ENCODE data around the gene ITCH. TPM values are rescaled to one million over a fixed set of nuclear protein-coding genes. Genes with fewer than 3 reads are reported as not detected.
"Not testable (repeated sequence)": the region's sequence is repeated elsewhere in the genome, so short reads cannot be mapped to it uniquely, and the experiment has no call there.

The ITCH gene
- total and polyA plus RNA-seq, 2 experiments from 2014 or later = 22.1 to 61.2 TPM

DNA sequence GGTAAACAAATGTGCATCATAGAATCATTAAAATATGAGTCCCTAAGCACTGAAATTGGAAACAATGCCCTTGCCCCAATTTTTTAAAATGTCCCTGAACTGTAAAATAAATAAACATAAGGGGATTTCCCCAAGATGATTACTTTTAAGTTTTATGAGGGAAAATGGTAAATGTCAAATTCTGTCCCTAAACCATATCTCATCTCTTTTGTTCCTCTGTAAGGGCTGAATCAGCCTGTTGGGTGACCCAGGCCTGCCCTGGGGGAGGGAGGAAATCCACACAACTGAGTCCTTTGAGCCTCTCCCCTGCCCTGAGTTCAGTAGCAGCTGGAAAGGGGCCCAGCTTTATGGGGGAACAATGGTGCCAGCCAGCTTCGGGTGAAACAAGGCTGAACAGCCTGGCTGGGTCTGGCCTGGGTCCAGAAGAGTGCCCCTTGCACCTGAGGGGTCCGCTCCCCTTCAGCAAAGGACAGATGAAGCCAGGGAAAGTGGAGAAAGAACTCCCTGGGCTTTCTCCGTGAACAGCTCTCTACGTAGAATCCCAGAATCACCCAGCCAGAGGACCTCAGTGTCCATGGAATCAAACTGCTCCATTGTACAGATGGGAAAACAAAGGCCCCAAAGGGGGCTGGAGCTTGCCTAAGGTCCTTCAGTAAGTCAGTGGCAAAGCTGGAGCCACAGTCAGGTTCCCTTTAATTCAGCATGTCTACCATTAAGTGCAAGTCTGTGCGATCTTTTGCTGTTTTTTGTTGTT lies 28.2 kb upstream of the ITCH start:
- Histone ChIP-seq H2AFZ (no peak overlapping the region), H3K4me1 (ENCODE audit: insufficient read depth) (no peaks in the 10 kb centered on the region), H3K4me2 (no peak overlapping the region), H3K9me2 (replicated peaks; ENCODE audit: insufficient read depth) (no peaks in the 10 kb centered on the region), H3K9me3 (ENCODE audit: low read depth) (no peaks in the 10 kb centered on the region), H3K79me2 (no peaks in the 10 kb centered on the region), H4K20me1 (ENCODE audit: insufficient read depth, poor library complexity, severe bottlenecking) (no peaks in the 10 kb centered on the region), H3K36me3 (replicated peaks; ENCODE audit: insufficient read depth, low read depth) (no peaks in the 10 kb centered on the region), H3K27me3 (no peaks in the 10 kb centered on the region), H3K27ac (peak overlapping the region; percentile 52), H3K4me3 (no peak overlapping the region)
- TF ChIP-seq, protein P1, sequence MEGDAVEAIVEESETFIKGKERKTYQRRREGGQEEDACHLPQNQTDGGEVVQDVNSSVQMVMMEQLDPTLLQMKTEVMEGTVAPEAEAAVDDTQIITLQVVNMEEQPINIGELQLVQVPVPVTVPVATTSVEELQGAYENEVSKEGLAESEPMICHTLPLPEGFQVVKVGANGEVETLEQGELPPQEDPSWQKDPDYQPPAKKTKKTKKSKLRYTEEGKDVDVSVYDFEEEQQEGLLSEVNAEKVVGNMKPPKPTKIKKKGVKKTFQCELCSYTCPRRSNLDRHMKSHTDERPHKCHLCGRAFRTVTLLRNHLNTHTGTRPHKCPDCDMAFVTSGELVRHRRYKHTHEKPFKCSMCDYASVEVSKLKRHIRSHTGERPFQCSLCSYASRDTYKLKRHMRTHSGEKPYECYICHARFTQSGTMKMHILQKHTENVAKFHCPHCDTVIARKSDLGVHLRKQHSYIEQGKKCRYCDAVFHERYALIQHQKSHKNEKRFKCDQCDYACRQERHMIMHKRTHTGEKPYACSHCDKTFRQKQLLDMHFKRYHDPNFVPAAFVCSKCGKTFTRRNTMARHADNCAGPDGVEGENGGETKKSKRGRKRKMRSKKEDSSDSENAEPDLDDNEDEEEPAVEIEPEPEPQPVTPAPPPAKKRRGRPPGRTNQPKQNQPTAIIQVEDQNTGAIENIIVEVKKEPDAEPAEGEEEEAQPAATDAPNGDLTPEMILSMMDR (IDR thresholded peaks at IDR 0.05; ENCODE audit: poor library complexity) = no peak
- no peak for TF ChIP-seq EZH2 (IDR thresholded peaks at IDR 0.05; ENCODE audit: borderline replicate concordance)
- TF ChIP-seq EZH2phosphoT487 (IDR thresholded peaks at IDR 0.05; ENCODE audit: low read depth, severe bottlenecking, unreplicated experiment) = no peak
- 80% methylated on average over 5 of the region's 5 CpGs for WGBS (ENCODE audit: low lambda C conversion rate, missing lambda C conversion rate)
- DNase-seq (ENCODE audit: low spot score) = no peak

DNA sequence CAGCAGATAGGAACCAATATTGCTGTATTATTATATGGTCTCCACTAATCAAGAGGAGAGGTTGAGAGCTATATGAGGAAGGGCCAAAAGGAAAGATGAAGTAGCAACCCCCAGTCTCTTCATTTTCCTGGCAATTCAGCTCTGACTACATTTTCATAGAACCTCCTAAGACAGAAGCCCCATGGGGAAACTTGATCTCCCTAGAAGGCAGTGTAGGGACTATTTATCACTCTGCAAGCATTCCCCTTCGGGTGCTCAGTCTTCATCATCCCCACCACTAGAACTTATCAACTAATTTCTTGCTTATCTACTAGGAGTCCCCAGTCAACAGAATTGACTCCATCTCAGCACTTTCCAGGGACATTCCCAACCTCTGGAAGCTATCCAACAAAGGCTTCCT lies 25.5 kb upstream of the ITCH start:
- Histone ChIP-seq H2AFZ (no peak overlapping the region), H3K4me3 (no peak overlapping the region), H3K4me2 (no peak overlapping the region), H3K79me2 (no peaks in the 10 kb centered on the region), H3K9me3 (ENCODE audit: low read depth) (no peaks in the 10 kb centered on the region), H4K20me1 (ENCODE audit: insufficient read depth, poor library complexity, severe bottlenecking) (no peaks in the 10 kb centered on the region), H3K36me3 (replicated peaks; ENCODE audit: insufficient read depth, low read depth) (no peaks in the 10 kb centered on the region), H3K27me3 (no peaks in the 10 kb centered on the region), H3K4me1 (ENCODE audit: insufficient read depth) (no peaks in the 10 kb centered on the region), H3K27ac (no peak overlapping the region), H3K9me2 (replicated peaks; ENCODE audit: insufficient read depth) (no peaks in the 10 kb centered on the region)
- no peak for DNase-seq (ENCODE audit: low spot score)
- TF ChIP-seq, protein P1 (IDR thresholded peaks at IDR 0.05; ENCODE audit: poor library complexity) = no peak
- 38% methylated on average over 1 of the region's 1 CpG for WGBS (ENCODE audit: low lambda C conversion rate, missing lambda C conversion rate)

DNA sequence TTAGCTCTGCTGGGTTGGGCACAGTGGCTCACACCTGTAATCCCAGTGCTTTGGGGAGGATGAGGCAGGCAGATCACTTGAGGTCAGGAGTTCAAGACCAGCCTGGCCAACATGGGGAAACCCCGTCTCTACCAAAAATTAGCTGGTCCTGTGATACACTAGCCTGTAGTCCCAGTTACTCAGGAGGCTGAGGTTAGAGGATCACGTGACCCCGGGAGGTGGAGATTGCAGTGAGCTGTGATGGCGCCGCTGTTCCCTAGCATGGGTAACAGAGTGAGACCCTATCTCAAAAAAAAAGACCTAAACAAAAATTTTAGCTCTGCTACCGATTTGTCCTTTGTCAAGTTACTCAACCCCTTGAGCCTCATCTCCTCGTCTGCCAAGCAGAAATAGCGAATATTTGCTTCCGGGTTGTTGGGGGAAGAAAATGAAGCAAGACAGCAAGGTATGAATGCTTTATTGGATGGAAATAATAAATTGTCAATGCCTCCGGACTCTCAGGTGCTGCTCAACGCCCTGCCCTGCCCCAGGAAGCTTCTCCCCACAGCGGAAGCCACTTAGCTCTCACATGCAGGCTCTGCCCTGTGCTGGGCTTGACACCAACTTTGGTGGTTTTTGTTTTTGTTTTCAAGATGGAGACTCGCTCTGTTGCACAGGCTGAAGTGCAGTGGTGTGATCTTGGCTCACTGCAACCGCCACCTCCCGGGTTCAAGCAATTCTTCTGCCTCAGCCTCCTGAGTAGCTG lies 24.9 kb upstream of the ITCH start:
- no peak for DNase-seq (ENCODE audit: low spot score)
- Histone ChIP-seq H3K9me3 (ENCODE audit: low read depth) (no peaks in the 10 kb centered on the region), H3K9me2 (replicated peaks; ENCODE audit: insufficient read depth) (no peaks in the 10 kb centered on the region), H3K4me2 (no peak overlapping the region), H3K36me3 (replicated peaks; ENCODE audit: insufficient read depth, low read depth) (no peaks in the 10 kb centered on the region), H3K4me3 (no peak overlapping the region), H3K27me3 (no peaks in the 10 kb centered on the region), H4K20me1 (ENCODE audit: insufficient read depth, poor library complexity, severe bottlenecking) (no peaks in the 10 kb centered on the region), H3K79me2 (no peaks in the 10 kb centered on the region), H3K27ac (no peak overlapping the region), H3K4me1 (ENCODE audit: insufficient read depth) (peaks cover under 1% of the 10 kb centered on the region), H2AFZ (no peak overlapping the region)
- TF ChIP-seq, protein P1 (IDR thresholded peaks at IDR 0.05; ENCODE audit: poor library complexity) = no peak
- WGBS (ENCODE audit: low lambda C conversion rate, missing lambda C conversion rate) = 95% methylated on average over 15 of the region's 15 CpGs

DNA sequence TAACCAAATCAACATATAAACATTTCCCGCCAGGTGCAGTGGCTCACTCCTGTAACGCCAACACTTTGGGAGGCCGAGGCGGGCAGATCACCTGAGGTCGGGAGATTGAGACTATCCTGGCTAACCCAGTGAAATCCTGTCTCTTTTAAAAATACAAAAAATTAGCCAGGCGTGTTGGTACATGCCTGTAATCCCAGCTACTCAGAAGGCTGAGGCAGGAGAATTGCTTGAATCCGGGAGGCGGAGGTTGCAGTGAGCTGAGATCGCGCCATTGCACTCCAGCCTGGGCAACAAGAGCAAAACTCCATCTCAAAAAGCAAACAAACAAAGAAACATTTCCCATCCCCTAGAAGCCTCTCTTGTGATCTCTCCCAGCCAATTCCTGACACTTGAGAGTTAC lies 22.3 kb upstream of the ITCH start:
- H2AFZ ChIP-seq; H3K4me2 ChIP-seq; H3K9me3 ChIP-seq (ENCODE audit: low read depth): not testable (repeated sequence)

DNA sequence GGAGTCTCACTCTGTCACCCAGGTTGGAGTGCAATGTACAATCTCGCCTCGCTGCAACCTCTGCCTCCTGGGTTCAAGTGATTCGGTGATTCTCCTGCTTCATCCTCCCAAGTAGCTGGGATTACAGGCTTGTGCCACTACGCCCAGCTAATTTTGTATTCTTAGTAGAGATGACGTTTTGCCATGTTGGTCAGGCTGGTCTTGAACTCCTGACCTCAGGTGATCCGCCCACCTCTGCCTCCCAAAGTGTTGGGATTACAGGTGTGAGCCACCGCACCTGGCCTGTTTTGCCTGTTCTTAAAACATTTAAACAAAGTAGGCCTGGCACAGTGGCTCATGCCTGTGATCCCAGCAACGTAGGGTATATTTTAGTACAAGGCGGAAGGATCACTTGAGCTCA lies 21.9 kb upstream of the ITCH start:
- H2AFZ ChIP-seq; DNase-seq (ENCODE audit: low spot score): not testable (repeated sequence)

More for the DNA sequence above, 22.3 kb upstream of the ITCH start:
- H3K4me1 ChIP-seq (ENCODE audit: insufficient read depth); H4K20me1 ChIP-seq (ENCODE audit: insufficient read depth, poor library complexity, severe bottlenecking); H3K27ac ChIP-seq; H3K27me3 ChIP-seq; H3K36me3 ChIP-seq (replicated peaks; ENCODE audit: insufficient read depth, low read depth); H3K9me2 ChIP-seq (replicated peaks; ENCODE audit: insufficient read depth); H3K4me3 ChIP-seq; H3K79me2 ChIP-seq; DNase-seq (ENCODE audit: low spot score): not testable (repeated sequence)
- WGBS (ENCODE audit: low lambda C conversion rate, missing lambda C conversion rate) = 92% methylated on average over 10 of the region's 10 CpGs

More for the DNA sequence above, 21.9 kb upstream of the ITCH start:
- 94% methylated on average over 9 of the region's 9 CpGs for WGBS (ENCODE audit: low lambda C conversion rate, missing lambda C conversion rate)
- not testable (repeated sequence) for H3K4me1 ChIP-seq (ENCODE audit: insufficient read depth); H4K20me1 ChIP-seq (ENCODE audit: insufficient read depth, poor library complexity, severe bottlenecking); H3K79me2 ChIP-seq; H3K4me3 ChIP-seq; H3K27ac ChIP-seq; H3K4me2 ChIP-seq; H3K9me2 ChIP-seq (replicated peaks; ENCODE audit: insufficient read depth); H3K9me3 ChIP-seq (ENCODE audit: low read depth); H3K36me3 ChIP-seq (replicated peaks; ENCODE audit: insufficient read depth, low read depth); H3K27me3 ChIP-seq
